ENCODE measurements around the gene ITFG1. TPM values are rescaled to one million over a fixed set of nuclear protein-coding genes. Genes with fewer than 3 reads are reported as not detected.

Gene ITFG1
- total RNA-seq, 1 experiment from 2014 or later: 38.2 TPM

DNA sequence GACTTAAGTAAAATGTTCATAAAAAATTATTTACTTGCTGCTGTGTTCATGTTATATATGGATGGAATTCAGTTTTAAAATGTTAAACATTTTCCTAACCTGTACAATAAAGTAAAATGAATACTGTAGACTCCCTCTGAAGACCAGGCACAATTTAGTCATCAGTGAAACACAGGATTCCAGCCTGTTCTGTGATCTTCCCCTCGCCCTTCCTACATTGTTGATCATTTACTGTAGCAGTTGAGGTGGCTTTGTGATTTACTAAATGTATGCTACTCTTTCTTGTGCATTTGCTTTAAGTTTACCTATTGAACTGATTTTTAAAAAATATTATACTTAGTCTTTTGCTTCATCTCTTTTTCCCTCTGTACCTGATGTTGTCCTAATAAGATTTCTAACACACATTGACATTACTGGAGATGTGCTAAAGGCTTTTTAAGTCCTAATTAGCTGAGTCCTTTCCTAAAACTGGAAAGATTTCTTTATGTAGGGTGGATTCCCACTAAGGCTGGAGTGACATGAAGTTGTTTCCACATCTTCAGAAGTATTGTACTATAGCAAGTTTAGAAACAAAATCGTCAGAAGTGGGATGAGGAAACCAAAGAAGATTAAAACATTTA is 38.3 kb upstream of the ITFG1 start:
- ChIA-PET POLR2A (no interaction called here), CTCF (no interaction called here)
- no peaks in the 10 kb centered on the region for H3K4me1 Mint-ChIP-seq (ENCODE audit: low read depth, unreplicated experiment)
- H3K36me3 Mint-ChIP-seq (ENCODE audit: insufficient read depth, unreplicated experiment): peaks cover 14% of the 10 kb centered on the region
- no peak for DNase-seq
- H3K9me3 Mint-ChIP-seq (ENCODE audit: unreplicated experiment): no peaks in the 10 kb centered on the region
- no peak for TF ChIP-seq CTCF (IDR thresholded peaks at IDR 0.05; ENCODE audit: insufficient read depth in 1 of 2, low read depth in 1 of 2, low read length in 1 of 2, severe bottlenecking in 1 of 2, unreplicated experiment in 1 of 2)
- H3K27me3 Mint-ChIP-seq (ENCODE audit: insufficient read depth, unreplicated experiment): no peaks in the 10 kb centered on the region
- no peaks in the 10 kb centered on the region; the same call in 1 of the 2 replicates for H3K36me3 ChIP-seq (ENCODE audit: control insufficient read depth, insufficient read depth, low read length)
- H3K4me1 ChIP-seq: peaks cover 4% of the 10 kb centered on the region; the same call in 1 of the 2 replicates
- intact Hi-C loops (cut with micrococcal nuclease; ENCODE audit: unreplicated experiment): no loop called here
- no peak overlapping the region for H3K4me3 ChIP-seq (ENCODE audit: low read depth, low read length)
- H3K4me3 Mint-ChIP-seq (ENCODE audit: unreplicated experiment): no peak overlapping the region
- H3K27ac Mint-ChIP-seq (ENCODE audit: unreplicated experiment): no peak overlapping the region
- BruUV-seq (replicated peaks): no TSS peak
- H3K27me3 ChIP-seq (replicated peaks; ENCODE audit: control insufficient read depth, insufficient read depth, low read length): no peaks in the 10 kb centered on the region
- no peaks in the 10 kb centered on the region for H3K9me3 ChIP-seq

GRCh38 chr16:47493381-47494337 is 32.8 kb upstream of the ITFG1 start:
- H3K36me3 ChIP-seq (ENCODE audit: control insufficient read depth, insufficient read depth, low read length): no peaks in the 10 kb centered on the region
- H3K4me3 Mint-ChIP-seq (ENCODE audit: unreplicated experiment): no peak overlapping the region
- H3K4me3 ChIP-seq (ENCODE audit: low read depth, low read length): no peak overlapping the region
- CTCF ChIA-PET: no interaction called here
- no peaks in the 10 kb centered on the region for H3K36me3 Mint-ChIP-seq (ENCODE audit: insufficient read depth, unreplicated experiment)
- no peaks in the 10 kb centered on the region for H3K9me3 Mint-ChIP-seq (ENCODE audit: unreplicated experiment)
- H3K4me1 ChIP-seq: no peaks in the 10 kb centered on the region
- no peak for DNase-seq
- H3K9me3 ChIP-seq: 0 out of 2 replicates have a peak, but pooled peaks cover 13% of the 10 kb centered on the region
- no TSS peak for BruUV-seq (replicated peaks)
- POLR2A ChIA-PET: no interaction called here
- H3K27me3 ChIP-seq (replicated peaks; ENCODE audit: control insufficient read depth, insufficient read depth, low read length): no peaks in the 10 kb centered on the region
- H3K27ac Mint-ChIP-seq (ENCODE audit: unreplicated experiment): no peak overlapping the region
- H3K4me1 Mint-ChIP-seq (ENCODE audit: low read depth, unreplicated experiment): no peaks in the 10 kb centered on the region
- no peak for TF ChIP-seq CTCF (IDR thresholded peaks at IDR 0.05; ENCODE audit: insufficient read depth in 1 of 2, low read depth in 1 of 2, low read length in 1 of 2, severe bottlenecking in 1 of 2, unreplicated experiment in 1 of 2)
- H3K27me3 Mint-ChIP-seq (ENCODE audit: insufficient read depth, unreplicated experiment): no peaks in the 10 kb centered on the region
- intact Hi-C loops (cut with micrococcal nuclease; ENCODE audit: unreplicated experiment): no loop called here

DNA sequence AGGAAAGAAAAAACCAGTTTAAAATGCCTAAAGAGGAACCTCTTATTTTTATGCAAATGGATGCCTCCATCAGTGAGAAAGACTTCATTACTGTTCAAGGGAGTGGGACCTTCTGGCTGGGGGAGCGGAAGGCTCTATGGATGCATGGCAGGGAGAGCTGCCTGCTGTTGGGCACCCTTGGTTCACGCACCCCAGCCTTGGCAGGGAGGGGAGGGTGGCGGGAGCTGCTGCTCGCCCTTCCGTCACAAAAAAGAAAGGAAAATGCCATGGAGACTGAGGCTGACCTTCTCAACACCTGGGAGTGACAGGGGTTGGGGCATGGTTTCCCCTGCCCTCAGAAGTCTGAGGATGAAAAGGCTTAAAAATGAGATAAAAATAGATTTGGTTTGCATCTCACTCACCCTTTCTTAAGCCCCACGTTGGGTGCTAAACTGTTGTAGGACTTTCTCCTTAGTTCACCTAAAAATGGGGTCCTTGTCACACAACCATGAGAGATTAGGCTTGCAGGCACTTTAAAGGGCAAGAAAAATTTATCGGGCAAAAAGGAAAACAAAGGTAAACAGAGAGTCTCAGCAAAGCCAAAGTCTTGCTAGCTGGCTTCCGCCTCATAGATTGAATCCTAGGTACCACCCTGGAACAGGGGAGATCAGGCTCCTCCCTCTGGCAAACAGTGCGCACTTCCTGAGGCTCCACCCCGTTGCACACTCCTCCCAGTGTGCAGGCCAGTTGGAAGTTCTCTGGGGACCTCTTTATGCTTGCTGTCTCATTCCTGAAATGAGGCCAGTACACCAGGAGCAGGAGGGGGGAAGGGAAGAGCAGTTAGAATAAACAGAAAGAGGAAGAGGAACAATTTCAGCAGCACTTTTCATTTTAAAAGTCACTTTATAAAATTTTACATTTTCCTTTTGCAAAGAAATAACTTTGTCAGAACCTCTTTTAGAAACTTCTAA is 31.8 kb upstream of the ITFG1 start:
- H3K36me3 ChIP-seq (ENCODE audit: control insufficient read depth, insufficient read depth, low read length): no peaks in the 10 kb centered on the region
- H3K27me3 Mint-ChIP-seq (ENCODE audit: insufficient read depth, unreplicated experiment): no peaks in the 10 kb centered on the region
- intact Hi-C loops (cut with micrococcal nuclease; ENCODE audit: unreplicated experiment): no loop called here
- H3K9me3 Mint-ChIP-seq (ENCODE audit: unreplicated experiment): no peaks in the 10 kb centered on the region
- ChIA-PET CTCF (no interaction called here), POLR2A (no interaction called here)
- H3K36me3 Mint-ChIP-seq (ENCODE audit: insufficient read depth, unreplicated experiment): no peaks in the 10 kb centered on the region
- no peak for TF ChIP-seq CTCF (IDR thresholded peaks at IDR 0.05; ENCODE audit: insufficient read depth in 1 of 2, low read depth in 1 of 2, low read length in 1 of 2, severe bottlenecking in 1 of 2, unreplicated experiment in 1 of 2)
- H3K4me3 ChIP-seq (ENCODE audit: low read depth, low read length): no peak overlapping the region
- H3K4me1 Mint-ChIP-seq (ENCODE audit: low read depth, unreplicated experiment): no peaks in the 10 kb centered on the region
- no peak overlapping the region for H3K4me3 Mint-ChIP-seq (ENCODE audit: unreplicated experiment)
- no peaks in the 10 kb centered on the region for H3K4me1 ChIP-seq
- 0 out of 2 replicates have a peak, but pooled peaks cover 13% of the 10 kb centered on the region for H3K9me3 ChIP-seq
- no peak for DNase-seq
- no peaks in the 10 kb centered on the region for H3K27me3 ChIP-seq (replicated peaks; ENCODE audit: control insufficient read depth, insufficient read depth, low read length)
- BruUV-seq (replicated peaks): no TSS peak
- no peak overlapping the region for H3K27ac Mint-ChIP-seq (ENCODE audit: unreplicated experiment)
